ELF-1 (cell line): Measurements from ENCODE around the gene C9orf72.

Source experiments
- DNase-seq: peaks from one replicate; pipeline ENCODE4 v3.0.0-alpha.2; 2016; ENCODE audit warnings: low read depth, low spot score

C9orf72 gene

GRCh38 chr9:27539479-27540441 is 33.5 kb downstream of the C9orf72 start:
- no peak for DNase-seq

DNA sequence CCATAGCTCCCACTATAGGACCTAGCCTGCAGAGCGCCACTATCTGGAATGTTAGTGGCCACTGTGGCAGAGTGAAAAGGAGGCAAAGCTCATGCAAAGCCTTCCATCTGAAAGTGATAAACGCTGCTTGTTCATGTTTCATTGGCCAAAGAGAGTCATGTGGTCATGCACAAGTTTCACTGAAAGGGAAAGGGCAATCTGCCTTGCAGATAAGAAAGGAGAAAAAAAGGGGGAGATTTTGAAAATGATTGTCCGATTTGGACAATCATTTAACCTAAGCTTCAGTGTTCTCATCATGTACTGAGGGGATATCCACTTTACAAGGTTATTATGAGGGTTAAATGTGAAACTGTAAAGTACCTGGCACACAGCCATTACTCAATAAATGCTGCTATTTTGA is 34.6 kb downstream of the C9orf72 start:
- DNase-seq = no peak

DNA sequence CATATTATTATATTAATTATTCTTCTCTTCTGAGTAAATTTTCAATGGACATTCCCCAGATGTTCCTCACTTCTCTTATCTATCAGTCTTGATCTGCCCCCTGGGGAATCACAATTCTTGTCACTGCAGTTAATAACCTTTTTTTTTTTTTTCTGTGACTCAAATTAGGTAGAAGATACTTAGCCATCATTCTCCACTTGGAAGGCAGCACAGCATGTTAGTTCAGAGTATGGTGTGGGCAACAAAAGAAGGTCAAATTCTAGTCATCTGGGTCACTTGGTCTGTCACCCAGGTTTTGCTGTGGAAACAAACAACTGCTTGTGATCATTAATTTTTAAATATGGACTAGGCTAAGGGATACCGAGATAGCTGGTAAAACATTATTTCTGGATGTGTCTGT is 35.5 kb downstream of the C9orf72 start:
- no peak for DNase-seq

GRCh38 chr9:27537027-27537435 is 36.2 kb downstream of the C9orf72 start:
- no peak for DNase-seq

DNA sequence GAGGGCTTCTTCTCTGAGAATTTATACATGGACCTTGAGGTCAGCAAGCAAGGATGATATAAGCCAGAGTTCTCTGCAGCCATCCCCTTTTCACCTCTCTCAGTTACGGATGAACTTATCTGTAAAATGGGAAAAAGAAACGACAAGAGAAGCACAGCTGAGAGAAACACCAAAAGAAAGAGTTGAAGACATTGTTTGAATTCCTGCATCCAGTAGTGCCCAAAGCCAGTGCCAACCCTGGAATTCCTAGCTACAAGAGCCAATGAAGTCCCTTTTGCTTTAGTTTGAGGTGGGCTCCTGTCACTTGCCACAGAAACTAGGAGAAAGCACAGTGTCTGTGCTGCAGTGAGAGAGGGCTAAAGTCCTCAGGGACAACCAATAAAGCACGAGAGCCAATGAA is 37.1 kb downstream of the C9orf72 start:
- DNase-seq = no peak

DNA sequence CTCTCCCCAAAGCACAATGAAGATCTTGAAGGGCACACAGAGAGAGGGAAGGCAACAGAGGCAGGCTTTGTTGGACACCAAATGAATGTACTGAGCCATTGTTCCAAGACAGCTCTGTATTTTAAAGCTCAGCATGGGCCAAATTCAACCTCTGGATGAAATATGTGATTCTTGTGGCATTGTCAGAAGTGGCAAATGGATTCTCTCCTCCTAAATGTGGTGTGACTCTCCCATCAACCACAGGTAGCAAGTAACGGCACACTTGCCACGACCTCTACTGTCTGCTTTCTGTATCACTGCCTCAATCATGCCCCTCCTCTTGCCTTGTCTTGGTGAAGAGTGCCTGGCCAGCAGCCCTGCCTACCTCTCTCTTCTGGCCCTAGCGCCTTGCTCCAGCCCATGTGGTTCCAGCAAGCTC is 37.6 kb downstream of the C9orf72 start:
- DNase-seq = peak; percentile 74

DNA sequence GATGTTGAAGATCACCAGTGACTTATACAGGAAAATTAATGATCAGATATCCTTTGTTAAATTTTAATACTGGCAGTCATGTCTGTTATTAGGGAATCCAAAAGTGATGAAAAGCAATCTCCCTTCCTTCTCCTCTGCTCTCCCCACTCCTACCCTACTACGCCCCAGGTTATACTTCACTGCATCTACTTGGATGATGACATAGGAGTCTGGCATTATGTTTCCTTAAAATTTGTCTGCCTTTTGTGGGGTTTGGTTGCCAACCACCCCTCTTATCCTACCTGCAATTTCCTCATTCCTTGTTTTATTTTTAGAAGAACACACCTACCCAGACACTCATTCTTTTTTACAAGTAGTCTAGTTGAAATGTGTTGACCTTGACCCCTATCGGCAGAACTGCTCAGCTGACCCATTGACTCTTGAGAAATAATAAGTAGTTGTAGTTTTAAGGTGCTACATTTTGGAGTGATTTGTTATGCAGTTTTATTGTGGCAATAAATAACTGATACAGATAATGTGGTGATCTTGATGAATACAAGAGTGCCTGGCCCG is 38.5 kb downstream of the C9orf72 start:
- DNase-seq = no peak

GRCh38 chr9:27534131-27534530 is 39.1 kb downstream of the C9orf72 start:
- DNase-seq = no peak

DNA sequence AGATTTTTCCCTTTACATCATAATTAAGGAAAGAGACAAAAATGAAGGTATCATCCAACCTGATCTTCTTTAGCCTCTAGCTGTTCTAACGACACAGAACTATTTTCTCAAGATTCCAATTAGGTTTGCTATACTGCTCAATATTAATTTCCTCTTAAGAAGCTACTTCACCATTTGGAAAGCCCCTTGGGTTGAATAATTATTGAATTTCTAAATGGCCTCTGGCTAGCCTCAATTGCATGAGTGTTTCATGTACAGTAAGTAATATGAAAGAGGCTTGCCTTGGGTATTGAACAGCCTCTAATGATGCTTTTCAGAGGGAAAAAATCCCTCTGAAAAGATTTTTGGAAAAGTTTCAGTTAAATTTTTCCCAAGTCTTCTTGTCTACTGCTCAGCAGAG is 40.0 kb downstream of the C9orf72 start:
- no peak for DNase-seq

- DNase-seq = no peak
Observed at GRCh38 chr9:27532046-27532445, 41.2 kb downstream of the C9orf72 start.

DNA sequence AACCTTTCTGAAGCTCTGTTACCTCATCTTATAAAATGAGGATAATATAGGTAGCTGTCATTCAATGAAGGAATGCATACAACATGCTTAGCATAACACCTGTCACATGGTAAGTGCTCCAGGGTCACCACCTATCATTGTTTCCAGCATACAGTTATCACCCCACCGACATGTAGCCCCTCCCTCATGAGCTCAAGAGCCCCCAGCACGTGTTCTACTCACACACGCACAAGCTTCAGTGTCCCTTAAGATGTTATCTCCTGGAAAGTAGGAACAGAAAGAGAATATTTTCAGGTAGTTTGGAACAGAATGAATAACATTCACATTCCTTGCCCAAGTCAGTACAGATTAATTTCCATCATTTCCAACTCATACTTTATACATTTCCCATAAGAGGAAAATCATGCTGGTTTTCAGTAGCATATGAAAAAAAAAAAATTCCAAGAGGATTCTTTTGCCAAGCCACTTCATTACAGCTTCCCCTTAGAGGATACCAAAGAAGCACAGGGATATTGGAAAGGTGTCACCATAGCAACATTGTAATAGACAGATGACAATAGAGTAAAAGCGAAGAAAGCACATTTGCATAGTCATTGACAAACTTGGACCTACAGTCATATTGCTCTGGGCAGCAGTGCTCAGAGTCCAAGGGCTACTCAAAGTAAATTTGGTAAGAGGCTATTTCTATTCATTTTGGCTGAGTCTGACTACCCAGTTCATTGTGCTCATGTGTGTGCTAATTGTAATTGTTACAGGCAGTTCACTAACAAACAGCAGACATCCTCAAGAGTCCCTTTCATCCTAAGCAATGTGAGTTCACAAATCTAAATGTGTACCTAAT is 42.1 kb downstream of the C9orf72 start:
- DNase-seq = no peak

- peak; percentile 90 for DNase-seq
Observed at GRCh38 chr9:27529316-27530278, 43.7 kb downstream of the C9orf72 start, which contains the start of gene MOB3B. Gene MOB3B, minus strand, starts transcription at chr9:27529814. Its CDS starts 74,264 bp downstream, at chr9:27455550.

GRCh38 chr9:27528886-27529315 is 44.4 kb downstream of the C9orf72 start:
- peak; percentile 86 for DNase-seq

DNA sequence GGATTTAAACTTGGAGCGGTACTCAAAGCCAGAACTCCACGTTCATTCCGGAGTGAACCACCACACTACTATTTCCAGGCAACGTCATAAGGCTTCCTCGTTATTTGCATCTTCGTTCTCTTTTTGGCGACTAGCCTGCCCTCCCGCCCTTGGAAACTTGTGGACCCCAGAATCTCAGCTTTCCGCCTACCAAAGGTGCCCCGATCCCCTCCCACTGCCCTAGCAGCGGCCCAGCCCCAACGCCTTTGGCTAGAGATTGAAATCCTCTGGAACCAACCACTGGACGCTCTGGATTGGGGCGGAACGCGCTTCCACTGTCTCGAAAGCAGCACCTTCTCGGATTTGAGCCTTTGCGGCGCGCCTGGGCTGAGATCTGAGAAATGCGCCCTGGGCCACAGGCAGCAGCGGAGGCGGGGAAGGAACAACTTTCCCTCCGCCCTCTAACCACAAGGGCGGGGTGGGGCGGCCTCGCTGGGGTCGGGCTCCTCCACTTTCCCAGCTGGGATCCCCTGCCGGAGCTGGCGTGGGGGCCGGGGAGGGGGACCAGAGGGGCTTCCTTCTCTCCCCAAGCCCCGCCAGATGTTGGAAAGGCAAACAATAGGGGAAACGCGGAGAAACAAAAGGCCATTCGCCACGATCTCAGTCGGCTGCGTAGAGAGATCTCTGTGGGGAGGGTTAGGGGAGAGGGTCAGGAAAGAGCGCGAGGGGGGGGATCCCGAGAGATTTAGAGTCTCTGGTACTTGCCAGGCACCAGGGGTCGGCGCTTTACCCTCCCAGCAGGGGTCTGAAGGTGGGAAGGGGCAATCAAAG is 45.0 kb downstream of the C9orf72 start:
- peak; percentile 91 for DNase-seq

DNA sequence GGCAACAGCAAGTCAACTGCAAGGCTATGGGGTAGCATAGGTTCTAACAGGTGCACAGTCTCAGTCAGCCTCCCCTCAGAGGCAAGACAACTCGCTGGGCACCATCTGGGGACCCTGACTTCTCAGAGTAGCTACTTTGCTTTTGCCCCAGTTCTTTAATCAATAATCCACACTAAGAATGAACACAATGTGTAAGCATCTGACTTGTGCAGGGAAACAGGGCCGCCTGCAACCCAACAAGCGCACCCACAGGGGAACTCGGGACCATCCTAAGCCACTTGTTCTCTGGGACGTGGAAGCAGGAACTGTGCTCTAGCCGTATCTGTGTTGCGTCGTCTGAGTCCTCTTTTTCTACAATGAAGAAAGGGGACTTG is 45.6 kb downstream of the C9orf72 start:
- no peak for DNase-seq

DNA sequence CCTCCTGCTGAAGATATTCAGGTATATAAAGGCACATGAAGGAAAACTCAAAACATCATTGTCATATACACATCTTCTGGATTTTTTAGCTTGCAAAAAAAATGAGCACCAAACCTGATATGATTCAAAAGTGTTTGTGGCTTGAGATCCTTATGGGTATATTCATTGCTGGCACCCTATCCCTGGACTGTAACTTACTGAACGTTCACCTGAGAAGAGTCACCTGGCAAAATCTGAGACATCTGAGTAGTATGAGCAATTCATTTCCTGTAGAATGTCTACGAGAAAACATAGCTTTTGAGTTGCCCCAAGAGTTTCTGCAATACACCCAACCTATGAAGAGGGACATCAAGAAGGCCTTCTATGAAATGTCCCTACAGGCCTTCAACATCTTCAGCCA is 49.0 kb downstream of the C9orf72 start, which contains the start of gene IFNK:
Gene IFNK (plus strand): TSS at position 55 of the 400 bp plus-strand sequence. CDS start 47 bp downstream, at position 102.
- no peak for DNase-seq

- DNase-seq = no peak
Observed at GRCh38 chr9:27523141-27523540, 50.1 kb downstream of the C9orf72 start.

DNA sequence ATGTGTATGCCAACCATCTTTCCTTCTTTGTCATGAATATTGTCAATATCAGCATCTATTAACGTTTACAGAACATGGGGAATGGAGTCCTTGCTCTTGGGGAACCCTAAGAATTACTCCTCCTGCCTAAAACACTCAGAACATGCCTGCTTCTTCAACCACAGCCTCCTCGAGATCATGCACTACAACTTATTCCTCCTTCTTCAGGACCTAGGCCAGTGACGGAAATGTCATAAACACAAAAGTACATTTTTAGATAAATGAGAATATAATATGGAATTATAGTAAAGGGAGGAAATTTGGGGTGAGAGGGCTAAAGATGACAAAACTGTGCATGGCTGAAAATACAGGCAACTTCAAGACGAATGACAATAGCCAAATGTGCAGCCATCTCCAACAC is 52.3 kb downstream of the C9orf72 start:
- no peak for DNase-seq

GRCh38 chr9:27519466-27520465 is 53.5 kb downstream of the C9orf72 start:
- DNase-seq = no peak
